ENCODE measurements around the gene FOSL2.

FOSL2 gene

DNA sequence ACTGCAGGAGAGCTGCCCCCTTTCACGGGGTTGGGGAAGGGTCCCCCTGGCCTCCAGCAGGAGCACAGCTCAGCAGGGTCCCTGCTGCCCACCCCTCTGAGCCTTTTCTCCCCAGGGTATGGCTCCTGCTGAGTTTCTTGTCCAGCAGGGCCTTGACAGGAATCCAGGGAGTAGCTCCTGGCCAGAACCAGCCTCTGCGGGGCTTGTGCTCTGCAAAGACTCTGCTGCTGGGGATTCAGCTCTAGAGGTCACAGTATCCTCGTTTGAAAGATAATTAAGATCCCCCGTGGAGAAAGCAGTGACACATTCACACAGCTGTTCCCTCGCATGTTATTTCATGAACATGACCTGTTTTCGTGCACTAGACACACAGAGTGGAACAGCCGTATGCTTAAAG, 21.2 kb downstream of the FOSL2 start:
- DNase-seq, result no peak

DNA sequence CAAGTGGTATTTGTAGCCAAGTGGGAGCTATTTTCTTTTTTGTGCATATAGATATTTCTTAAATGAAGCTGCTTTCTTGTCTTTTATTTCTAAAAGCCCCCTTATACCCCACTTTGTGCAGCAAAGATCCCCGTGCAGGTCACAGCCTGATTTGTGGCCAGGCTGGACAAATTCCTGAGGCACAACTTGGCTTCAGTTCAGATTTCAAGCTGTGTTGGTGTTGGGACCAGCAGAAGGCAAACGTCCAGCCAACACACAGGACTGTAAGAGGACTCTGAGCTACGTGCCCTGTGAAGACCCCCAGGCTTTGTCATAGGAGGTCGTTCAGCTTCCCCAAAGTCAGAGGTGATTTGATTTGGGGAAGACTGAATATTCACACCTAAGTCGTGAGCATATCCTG, 21.9 kb downstream of the FOSL2 start:
- no peak for DNase-seq

DNA sequence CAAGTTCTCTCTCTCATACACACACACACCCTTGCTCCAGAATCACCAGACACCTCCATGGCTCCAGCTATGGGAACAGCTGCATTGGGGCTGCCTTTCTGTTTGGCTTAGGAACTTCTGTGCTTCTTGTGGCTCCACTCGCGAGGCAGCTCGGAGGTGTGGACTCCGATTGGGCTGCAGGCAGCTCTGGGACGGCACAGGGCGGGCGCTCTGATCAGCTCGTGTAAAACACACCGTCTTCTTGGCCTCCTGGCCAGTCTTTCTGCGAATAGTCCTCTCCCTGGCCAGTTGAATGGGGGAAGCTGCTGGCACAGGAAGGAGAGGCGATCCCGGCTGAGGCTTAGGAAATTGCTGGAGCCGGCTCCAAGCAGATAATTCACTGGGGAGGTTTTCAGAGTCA, 22.4 kb downstream of the FOSL2 start:
- no peak for DNase-seq

DNA sequence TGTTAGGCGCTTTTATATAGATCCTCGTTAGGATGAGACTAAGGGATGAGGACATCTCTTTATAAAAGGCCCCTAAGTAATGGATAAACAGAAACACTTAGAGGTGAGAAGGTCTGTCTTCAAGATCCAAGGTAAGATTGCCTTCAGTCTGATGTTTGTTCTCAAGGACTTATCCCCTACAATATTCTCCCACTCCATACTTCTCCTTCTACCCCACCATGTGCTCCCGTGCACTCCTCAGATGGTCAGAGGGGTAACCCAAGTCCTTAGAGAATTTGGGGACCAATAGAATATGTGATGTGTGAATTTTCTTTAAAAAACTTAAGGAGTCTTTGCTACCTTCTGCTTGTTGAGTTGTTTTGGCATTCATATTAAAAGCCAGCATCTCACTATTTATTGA, 23.1 kb downstream of the FOSL2 start:
- DNase-seq, result no peak

DNA sequence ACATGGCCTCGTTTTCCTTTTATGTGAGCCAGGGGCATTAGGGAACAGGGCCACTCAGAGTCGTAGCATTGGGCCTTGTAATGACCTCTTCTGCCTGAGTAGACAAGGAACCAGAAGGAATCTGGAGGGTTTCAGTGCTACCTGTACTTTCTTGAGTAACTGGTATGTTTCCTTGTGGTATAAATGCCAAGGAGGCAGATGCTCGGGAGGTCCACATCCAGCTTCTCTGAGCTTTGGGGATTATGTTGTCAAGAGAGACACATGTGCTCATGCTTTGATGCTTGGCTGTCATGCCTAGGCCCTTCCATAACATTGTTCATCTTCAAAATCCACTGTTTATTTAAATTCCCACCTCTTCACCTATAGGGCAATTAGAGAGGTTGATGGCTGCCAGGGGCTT, 26.3 kb downstream of the FOSL2 start:
- DNase-seq, result no peak

DNA sequence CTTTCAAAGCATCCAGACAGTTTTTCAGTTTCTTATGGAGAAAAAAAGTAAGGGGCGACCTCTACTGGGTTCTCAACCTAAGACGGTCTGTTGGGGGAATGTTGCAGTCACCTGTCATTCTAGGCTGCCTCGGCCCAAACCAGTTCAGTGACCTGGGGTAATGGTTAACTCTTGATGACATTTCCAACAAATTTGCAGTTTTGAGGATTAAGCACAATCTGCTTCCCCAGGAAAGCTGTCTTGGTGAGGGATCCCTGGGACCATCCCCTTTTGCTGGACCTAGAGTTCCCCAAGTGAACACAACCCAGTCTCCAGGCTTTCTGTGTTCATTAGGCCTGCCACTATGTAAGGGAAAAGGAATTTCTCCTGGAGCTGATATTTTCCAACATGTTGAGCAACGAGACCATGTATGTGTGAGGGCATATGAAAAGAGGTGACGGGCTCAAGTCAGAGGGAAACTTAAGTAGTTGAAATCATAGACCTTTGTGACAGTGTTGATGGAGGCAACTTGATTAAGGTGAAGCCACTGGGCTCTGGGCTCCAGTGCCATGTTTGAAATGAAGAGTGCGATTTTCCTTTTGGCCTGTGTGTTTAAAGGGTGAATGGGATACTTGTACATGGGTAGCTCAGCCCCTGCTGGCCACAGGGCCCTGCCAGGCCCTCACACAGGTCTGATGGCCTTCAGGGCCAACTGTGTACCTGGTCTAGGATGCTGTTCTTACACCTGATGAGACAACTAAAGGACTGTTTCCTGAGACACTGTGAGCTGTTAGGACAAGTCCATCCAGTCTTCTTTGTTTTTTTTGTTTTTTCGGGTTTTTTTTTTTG, 27.0 kb downstream of the FOSL2 start:
- DNase-seq, result no peak

DNA sequence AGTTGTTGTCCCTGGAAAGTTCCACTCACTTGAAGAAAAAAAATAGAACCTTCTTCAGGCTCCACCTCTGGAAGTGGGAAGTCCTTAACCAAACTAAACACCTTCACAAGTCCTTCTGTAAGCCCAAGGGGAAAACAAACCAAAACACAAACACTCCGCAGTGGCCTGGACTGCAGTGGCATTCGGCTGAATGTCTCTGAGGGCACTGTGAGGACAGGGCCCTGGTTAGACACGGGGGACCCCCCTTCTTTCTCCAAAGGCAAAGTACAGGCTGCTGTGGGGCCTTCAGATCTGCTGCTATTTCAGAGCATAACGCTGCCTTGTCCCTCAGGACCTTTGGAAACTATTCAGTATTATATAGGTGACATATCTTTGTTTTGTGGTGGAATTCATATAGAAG, 28.1 kb downstream of the FOSL2 start:
- DNase-seq, result no peak

DNA sequence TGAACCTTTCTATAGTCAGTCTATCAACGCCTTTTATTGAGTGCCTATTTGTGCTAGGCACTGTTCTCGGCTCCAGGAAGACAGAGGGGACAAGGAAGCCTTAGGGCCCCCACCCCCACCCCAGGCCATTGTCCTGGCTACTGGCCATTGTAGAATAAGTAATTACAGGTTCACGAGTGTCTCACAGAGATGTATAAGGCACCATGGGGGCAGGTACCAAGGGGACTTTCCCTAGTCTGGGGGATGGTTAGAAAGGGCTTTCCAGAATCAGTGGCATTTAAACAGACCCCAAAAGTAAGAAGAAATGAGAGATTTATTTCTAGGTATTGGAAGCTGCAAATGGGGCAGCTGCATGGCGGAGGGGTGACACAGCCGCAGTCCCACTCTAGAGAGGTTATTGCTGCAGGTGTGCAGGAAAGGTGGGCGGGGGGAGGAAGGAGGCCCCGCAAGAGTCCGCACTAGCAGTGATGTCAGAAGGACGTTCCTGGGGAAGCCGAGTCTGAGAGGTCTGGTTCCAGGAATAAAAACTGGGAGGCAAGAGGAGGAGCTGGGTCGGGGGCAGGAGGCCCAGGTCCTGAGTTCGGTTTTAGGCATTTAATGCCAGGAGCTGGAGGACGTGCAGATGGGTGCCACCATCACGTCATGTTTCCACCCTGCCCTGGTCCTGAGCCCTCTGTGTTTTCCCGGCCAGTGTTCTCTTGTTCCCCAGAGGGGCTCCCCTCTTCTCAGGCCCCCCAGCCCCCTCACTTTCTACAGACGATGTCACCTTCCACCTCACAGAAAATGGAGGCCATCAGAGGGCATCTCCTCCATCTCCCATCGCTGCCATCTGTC, 30.5 kb downstream of the FOSL2 start:
- no peak for DNase-seq

DNA sequence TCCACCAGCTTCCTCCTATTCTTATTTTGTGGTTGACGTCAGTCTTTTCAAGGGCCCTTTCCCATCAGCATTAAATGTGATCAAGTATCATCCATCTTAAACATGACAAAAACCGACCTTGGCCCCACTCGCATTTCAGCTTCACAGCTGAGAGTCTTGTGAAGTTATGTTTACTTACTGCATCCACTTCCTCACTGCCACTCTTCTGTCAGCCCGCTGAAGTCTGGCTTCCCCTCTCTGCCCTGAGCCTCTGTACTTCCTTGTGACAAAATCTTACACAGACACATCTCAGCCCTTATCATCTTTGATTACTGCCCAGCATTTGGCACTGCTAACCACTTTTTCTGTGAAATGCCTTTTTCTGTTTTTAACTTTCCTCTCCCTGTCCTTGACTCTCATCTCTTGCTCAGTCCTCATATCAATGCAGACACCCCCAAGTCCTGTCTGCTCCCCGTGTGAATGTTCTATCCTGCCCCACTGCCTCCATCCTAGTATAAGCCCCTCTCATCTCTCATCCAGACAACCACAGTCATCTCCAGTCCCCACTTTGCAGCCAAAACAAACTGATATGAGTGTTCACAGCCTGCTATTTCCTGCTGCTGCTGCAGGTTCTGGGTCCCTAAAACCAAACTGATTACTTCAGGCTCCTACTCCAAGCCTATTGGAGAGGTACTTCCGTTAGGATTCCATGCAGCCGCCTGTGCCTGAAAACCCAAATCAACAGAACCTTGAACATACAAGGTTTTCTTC, 31.4 kb downstream of the FOSL2 start:
- DNase-seq, result no peak

DNA sequence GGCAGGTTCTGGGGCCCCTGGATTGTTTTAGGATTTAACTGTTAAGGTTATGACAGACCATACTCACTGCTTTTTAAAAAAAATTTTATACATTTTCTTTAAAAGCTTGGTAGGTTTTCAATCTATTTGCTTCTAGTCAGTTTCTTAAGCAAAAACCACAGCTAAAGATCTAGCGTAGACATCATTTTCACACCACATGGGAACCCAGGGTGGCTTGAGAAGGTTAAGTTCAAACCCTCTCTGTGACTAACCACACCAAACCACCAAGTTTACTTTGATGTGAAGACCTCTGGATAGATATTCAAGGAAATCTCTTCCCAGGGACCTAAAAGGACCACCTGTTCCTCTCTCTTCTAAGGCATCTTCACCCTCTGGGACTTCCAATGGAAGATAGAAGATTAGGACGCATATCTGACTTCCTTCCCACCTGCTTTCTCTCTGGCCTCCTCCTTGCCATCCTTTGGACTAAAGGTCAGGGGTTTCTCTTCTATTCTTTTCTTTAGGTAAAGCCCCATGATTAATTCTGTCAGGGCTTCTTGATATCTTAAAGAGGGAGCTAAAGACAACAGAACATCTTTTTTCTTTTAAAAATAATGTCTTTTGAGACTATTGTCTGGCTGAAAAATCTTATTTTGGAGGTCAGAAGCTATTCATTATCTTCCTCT, 32.3 kb downstream of the FOSL2 start:
- no peak for DNase-seq

DNA sequence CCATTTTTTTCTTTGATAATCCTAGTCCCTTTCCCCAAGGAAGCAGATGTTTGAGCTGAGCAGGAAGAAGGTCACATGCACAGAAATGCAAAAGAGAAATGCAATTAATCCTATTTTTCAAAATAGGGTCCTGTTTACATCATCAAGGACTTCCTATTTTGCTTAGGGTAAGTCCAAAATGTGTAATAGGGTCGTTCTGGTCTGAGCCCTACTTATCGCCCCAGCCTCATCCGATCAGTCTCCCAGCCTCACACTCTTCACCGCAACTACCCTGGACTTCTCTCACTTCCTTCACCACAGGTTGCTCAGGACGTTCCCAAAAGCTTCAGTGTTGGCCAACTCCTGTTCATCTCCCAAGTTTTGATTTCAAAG, 32.8 kb downstream of the FOSL2 start:
- DNase-seq, result no peak

DNA sequence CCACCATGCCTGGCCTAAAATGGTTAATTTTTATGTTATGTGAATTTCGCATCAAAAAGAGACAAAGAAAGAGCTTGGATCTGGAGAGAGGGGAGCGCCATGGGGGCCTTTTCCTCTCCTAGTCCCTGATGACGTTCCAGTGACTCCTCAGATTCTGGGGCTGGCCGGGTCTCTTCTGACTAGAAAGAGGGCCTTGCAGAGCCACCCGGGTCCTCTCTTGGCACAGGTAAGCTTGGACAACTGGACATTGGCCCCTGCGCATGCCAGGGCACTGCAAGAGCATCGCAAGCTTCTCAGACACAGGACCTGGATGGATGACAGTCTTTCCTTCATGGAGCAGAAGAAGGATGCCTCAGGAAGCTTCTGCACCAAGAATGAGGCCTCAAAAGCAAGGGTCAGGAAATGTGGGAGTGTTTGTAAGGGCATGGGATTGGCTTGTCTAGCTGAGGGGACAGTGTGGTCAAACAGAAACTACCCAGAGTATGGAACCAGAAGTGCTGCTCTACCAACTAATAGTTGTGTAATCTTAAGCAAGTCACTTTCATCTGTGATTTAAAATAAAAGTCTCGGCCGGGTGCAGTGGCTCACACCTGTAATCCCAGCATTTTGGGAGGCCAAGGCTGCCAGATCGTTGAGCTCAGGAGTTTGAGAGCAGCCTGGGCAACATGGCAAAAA, 35.2 kb downstream of the FOSL2 start:
- no peak for DNase-seq

DNA sequence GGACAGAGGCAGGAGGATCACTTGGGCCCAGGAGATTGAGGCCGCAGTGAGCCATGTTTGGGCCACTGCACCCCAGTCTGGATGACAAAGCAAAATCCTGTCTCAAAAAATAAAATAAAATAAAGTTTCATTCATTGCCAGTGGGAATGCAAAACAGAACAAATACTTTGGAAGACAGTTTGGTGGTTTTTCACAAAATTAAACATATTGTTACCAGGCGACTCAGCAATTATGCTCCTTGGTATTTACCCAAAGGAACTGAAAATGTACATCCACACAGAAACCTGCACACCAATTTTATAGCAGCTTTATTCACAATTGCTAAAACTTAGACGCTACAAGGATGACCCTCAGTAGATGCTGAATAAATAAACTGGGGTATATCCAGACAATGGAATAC, 35.8 kb downstream of the FOSL2 start:
- no peak for DNase-seq

DNA sequence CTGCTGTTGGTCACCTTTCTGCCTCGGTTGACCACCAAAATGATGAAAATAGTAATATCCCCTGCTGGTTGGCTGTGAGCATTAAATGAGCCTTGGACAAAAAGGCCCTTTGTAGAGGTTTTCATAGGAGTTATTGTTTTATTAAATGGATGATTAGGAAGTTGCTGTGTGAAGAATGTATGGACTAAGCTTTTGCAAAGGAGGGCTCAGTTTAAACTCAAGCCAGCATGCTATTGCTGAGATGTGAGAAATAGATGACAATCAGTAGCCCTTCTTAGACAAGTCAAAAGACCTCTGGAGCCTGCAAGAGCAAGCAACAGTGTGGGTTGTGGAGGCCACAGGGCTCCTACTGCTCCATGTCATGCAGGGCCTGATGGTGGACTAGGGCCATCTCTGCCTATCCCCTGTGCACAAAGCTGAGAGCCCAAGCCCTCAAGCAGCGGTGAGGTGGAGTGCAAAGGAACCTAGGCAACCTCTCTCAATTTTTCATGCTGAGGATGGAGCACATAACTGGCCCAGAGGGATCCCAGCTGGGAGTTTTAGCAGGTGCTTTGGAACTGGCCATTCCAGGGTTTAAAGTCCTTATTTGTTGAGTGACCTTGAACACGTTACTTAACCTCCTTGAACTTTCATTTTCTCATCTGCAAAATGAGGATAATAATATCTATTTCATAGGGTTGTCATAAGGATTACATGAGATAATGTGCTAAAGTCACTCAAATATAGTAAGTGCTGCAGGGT, 37.1 kb downstream of the FOSL2 start:
- no peak for DNase-seq

DNA sequence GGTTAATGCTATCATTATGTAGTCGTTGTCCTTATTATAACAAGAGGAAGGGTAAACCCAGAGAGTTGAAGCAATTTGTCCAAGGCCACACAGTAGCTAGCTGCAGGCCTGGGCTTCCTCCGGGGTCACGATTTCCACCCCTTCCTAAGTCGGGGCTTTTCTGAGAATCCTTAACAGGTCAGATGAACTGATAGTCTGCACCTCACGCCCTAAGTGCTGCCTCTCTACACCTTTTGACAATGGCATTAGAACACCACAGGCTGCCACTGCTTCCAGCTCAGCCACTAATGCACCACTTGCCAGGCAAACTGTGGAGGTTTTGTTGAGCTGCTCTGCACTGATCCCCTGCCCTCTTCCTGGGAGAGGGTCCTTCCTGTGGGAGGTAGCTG, 37.7 kb downstream of the FOSL2 start:
- DNase-seq, result no peak

DNA sequence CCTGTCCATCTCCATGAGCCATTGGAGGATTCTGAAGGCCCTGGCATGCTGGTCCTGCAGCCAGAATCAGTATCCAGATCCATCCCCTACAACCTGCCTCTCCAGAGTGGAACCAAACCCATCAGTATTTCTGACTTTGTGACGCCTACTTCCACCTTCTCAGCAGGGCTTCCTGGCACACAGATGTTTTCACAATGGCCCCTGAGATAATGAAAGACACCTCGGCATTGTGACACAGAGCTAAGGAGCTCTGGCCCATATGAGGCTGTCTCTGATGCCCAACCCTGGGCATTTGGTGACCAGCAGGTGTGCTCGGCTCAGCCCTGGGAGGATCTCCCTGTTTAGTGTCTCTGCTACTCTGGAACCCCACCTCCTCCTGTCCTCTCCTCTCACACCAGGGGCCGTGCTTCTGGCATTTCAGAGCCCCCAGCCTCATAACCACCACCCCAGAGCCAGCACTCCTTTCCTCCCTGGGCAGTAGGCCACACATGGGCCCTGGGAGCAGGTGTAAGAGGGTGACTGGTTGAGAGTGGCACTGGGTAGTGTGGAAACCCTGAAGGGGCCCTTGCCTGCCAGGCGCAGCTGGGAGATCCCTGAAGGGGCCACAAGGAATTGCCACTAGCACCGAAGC, 38.2 kb downstream of the FOSL2 start:
- no peak for DNase-seq

DNA sequence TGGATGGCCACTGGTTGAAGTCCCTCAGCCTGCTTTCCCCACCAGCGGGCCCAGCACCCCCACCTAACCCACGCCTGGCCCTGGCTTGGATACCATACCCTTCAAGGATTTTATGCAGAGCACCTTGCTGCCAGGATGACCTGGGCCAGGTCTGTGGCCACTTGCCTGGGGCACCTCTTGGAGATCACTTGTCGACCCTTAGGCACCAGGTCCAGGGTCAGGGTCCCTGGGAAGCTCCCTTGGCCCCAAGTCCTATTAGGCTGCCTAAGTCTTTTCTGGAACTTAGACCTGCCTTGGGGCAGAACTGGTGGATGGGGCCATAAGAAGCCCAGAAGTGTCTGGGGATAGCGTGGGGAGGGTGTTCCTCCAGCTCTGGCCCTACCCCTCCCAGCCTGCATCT, 39.1 kb downstream of the FOSL2 start:
- DNase-seq, result no peak

DNA sequence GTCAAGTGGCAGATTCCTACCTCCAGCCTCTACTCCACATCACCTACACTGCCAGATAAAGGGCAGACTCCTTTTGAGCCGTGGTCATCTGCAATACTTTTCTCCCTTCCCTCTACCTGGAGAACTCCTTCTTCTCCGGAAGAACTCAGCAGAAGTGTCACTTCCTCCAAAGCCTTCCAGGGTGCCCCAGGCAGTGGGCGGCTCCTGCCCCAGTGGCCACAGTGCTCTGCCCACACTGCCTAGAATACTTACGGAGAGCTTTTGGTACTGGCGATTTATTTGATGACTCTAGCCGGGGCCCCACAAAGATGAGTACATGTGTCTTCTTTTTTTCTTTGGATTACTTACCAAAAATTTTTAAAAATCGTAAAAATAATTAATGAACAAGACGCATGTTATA, 39.7 kb downstream of the FOSL2 start:
- DNase-seq, result no peak

DNA sequence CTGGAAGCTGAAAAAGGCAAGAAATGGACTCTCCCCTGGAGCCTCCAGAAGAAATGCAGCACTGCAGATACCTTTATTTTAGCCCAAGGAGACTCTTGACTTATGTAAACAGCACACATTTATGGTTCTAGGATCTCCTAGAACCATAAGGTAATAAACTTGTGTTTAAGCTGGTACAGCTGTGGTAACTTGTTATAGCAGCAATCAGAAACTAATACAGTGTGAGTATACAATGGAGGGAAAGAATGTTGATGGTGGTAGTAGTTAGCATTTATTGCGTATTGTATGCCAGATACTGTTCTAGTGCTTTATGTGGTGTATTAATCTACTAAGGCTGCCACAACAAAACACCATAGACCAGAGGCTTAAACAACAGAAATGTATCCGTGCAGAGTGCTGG, 40.6 kb downstream of the FOSL2 start:
- DNase-seq, result no peak

DNA sequence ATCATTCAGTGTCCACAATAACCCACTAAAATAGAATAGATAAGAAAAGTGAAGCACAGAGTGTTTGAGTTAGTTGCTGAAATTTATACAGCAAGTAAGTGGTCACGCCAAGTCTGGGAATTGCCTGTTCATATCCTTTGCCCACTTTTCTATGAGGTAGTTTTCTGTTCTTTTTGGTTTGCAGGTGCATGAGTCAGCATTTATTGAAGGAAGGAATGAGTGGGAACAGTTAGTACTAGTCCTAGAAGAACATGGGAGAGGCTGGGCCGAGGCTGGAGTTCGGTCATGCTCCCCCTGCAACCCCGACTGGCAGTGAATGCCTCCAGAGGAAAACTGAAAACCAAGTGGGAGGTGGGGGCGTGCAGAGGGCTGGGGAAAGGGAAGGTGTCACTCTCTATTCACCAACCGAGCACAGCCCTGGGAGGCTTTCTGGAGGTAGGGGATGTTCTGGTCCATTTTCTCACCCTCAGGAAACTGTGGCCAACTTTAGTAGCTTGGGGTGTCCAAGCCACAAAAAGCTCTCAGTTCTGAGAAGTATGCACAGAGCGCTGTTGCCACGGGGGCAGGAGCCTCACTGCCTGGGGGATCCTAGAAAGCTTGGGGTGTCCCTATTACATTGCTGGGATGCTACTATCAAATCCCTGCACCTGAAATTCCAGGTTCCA, 41.4 kb downstream of the FOSL2 start:
- DNase-seq, result no peak

DNA sequence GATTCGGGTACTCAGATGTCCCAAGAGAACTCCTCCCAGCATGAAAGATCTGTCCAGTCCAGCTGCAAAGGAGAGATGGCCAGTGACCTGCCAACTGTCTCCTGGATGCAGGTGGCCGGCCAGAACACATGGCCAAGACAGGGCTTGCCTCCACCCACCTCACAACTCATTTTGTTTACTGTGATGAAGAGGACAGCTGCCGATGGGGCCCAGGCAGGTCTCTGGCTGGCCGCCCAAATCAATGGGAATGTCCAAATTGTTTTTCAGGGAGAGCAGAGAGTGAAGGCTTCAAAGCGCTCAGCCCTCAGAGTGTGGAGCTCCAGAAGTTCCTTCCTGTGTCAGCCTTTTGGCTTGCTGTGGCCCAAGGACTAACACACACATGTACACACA, 41.9 kb downstream of the FOSL2 start:
- no peak for DNase-seq
